Endometrial microvascular endothelial cells (primary cell): Measurements from ENCODE around the gene NCOR1. TPM values are rescaled to one million over a fixed set of nuclear protein-coding genes. Genes with fewer than 3 reads are reported as not detected.
"Not testable (repeated sequence)": the region's sequence is repeated elsewhere in the genome, so short reads cannot be mapped to it uniquely, and the experiment has no call there.

Source experiments
- in situ Hi-C: cut with HindIII; loops from 2 replicates; pipeline ENCODE4 v1.10.0; 2017; ENCODE audit warnings: low sequenced_read_pairs, low pct_unique_long_range_greater_than_20kb; ENCODE audit errors: inconsistent ontology term
- total RNA-seq: library from RNA; depleted of rRNA; stranded (reverse); fragments of >200 nt; gene quantifications from one replicate; pipeline ENCODE4 v1.2.3, GENCODE V29; 2015; ENCODE audit errors: inconsistent ontology term

NCOR1 gene
- total RNA-seq, 1 donor from 2014 or later = 56.9 TPM

DNA sequence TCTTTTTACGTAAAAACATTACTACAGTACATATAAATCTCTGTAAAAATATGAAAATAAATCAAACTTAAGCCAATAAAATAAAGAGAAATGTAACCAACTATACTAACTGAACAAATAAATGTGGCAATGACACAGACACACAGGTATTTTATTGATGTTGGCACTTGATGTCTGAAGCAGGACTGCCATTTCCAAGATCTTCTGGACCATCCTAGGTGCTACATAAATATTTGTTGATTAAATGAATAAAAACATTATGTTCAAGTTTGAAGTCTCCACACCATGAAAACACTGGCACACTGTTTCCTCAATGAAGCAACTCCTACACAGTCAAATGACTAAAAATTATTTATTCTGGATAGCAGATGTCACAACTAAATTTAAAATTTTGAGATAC, 106.9 kb downstream of the NCOR1 start:
- in situ Hi-C loops = no loop called here

DNA sequence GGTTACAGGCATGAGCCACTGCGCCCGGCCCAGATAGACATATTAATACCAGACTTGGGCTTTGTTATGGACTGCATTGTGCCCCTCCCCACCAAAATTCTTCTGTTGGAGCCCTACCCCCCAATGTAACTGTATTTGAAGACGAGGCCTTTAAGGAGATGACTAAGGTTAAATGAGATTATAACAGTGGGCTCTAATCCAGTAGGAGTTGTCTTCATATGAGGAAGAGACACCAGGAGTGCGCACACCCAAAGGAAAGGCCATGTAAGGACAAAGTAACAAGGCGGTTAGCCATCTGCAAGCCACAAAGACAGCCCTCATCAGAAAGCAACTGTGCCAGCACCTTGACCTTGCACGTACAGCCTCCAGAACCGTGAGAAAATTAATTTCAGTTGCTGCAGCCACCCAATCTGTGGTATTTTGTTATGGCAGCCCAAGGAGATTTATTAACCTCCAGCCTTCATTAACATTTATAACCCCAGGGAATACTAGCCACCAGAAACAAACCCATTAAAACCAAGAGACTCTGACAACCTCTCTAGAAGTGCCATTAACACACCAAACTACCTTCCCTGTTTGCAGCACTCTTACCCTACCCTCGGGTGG, 108.1 kb downstream of the NCOR1 start:
- in situ Hi-C loops = no loop called here

DNA sequence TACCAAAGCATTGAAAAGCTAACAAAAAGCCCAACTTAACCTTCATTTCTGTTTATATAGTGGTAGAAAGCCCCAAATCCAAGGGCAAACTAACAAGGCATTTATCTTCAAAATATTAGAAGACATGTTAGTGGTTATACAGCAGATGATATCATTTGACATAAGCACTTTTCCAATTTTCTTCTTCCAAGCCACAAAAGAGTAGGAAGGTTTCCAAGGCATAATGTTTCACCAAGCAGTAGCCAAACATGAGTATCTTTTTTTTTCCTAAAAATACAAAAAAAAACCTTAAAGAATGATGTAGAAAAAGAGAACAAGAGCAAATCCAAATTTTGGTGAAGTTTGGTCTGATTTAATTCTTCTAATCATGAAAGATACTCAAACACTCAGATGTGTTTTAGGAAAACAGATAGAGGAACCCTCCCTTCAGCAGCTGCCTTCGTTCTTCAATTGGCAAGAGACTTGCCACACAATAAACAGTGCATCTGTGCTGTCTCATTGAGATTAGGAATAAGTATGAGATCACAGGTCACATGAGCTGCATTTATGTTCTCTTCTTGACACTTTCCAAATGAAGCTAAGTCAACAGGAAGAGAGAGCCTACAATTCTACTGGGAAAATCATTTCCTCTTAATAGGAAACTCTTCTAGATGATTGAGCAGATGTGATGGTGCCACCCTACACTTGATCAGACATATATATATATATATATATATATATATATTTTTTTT, 109.0 kb downstream of the NCOR1 start:
- in situ Hi-C loops = no loop called here

DNA sequence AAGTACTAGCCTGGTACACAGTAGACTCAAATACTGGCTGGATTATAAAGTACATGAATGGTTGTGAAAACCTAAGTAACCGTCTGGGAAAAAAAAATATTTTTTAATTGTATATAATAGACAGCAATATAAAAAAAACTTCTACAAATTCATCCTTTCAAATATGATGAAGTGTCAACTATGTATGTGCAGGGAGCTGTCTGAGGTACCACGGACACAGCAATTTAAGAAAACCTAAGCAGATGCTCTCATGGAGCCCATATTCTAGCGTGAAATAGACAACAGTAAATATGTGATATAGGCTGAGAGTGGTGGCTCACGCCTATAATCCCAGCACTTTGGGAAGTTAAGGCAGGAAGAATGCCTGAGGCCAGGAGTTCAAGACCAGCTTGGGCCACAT, 111.1 kb downstream of the NCOR1 start:
- in situ Hi-C loops = no loop called here

DNA sequence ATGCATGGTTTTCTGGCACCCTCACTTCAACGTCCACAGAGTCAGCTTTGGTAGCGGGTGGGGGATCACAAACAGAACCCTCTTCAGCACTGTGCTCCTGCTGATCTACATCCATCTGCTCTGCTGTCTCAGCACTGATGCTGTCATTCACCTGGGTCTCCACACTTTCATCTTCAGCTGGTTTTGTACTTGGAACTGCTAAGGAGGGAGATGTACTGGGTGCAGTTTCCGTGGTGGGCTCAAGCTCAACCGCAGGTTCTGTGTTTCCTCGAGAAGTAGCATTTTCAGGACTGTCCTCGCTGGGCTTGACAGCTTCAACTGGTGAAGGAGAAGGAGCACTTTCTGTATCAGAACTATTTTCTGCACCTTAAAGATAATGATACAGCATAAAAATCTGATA, 113.9 kb downstream of the NCOR1 start:
- in situ Hi-C loops = no loop called here

DNA sequence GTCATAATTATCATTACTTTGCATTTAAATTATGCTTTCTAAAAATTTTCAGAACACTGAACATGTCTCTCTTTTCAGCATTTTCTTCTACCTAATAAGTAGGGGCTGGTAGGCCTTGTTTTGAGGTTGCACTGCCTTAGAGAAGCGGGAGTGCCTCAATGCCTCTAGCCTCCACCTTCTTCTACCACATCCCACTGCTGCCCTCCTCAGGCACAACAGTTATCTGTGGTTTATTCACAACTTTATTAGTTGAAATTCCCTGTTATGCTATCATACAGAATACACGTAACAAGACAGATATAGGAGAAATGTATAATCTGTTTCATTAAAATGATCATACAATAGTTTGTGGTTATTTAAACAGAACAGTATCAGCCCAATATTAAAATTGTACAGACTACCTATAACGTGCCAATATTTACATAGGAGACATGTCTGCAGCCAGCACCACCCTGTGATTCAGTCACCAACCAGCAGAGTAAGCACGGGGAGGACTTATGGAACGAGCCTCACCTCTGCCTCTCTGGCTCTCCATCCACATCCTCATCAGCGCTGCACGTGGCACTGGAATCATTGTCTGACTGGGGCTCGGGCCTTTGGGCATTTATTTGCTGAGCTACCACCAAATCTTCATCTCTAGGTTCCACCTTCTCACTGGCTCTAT, 114.5 kb downstream of the NCOR1 start:
- in situ Hi-C loops = no loop called here

DNA sequence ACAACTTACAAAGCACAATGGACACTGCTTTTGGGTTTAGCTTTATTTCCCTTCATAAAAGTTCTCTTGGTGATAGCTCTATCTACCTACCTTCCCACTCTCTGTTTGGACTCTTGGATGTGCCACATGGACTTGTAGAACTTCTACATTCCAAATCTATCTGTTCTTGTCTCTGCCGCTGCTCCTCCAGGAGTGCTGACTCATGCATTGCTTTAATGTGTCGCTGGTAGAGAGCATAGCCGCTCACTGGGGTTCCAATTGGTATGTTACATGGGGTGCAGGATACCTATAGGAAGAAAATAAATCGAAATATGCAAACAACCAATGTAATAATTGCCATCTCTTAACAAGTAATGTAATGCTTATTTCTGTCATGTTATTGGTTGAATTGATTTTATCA, 123.6 kb downstream of the NCOR1 start:
- in situ Hi-C loops = no loop called here

DNA sequence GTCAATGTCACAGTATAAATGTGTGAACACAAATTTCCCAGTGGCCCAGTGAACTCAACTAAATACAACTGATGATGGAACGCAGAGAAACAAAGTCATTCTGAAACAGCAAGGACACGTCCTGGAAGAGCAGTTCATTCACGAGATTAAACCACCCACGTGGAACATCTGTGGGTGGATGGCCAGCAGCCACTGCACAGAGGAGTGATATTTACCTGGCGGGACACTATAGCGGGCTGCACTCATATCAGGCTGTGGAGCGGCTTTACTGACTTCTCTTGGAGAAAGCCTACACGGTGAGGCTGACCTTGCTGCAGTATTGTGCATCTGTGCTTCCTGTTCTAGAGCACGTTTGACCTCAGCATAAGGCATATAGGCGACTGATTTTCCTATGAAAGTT, 128.4 kb downstream of the NCOR1 start:
- in situ Hi-C loops = no loop called here

DNA sequence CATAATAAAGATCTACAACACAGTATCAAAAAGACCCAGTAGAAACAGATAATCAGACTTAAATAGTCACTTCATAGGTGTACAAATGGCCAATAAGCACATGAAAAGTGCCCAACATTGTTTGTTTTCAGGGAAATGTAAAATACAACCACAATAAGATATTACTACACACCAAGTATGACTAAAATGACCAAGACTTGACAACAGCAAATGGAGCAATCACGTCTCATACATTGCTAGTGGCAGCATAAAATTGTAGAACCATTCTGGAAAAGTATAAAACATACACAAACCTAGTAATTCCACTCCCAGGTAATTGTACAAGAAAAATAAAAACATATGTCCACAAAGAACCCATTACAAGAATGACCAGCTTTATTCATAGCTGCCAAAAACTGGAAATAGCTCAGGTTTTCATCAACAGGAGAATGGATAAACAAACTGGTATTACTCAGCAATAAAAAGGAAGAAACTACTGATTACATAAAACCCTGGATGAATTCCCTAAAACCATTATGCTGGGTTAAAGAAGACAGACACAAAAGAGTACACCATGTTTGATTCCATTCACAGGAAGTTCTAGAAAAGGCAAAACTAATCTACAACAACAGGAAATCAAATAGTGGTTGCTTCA, 130.2 kb downstream of the NCOR1 start:
- in situ Hi-C loops = no loop called here

DNA sequence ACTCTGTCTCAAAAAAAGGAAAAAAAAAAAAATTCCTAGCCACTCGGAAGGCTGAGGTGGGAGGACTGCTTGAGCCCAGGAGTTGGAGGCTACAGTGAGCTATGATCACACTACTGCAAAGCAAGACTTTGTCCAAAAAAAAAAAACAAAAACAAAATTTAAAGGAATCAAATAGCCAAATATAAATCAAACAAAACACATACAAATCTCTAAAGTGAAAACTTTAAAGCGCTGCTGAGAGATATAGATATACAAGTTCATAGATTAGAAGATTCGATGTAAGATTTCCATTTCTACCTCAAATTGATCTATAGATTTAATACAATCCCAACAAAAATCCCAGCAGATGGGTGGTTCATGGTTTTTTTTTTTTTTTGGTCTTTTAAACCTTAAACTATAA, 132.1 kb downstream of the NCOR1 start:
- in situ Hi-C loops = no loop called here

DNA sequence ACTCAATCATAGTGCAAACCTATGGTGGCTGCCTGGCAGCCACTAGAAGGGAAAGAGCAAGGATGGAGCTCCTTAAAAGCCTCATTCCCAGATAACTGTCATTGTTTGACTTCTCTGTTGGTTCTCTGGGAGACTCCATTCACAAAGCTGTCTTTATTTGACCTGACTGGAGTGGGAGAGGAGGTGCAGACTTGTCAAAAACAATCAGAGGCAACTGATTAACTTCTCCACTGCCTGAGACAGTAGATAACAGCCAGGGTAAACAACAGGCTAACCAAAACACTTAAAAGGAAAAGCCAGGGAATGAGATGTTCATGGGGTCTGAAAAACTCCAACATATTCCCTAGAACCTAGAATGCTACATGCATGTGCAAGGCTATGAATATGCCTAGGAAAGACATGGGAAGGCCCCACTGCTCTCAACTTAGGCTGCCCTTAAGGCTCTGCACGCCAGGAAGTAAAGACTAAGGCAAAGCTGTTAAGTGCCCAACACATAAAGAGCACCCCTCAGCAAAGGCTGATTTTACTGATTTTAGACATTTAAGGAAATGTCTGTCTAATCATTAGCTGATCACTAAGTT, 133.7 kb downstream of the NCOR1 start:
- in situ Hi-C loops = no loop called here

DNA sequence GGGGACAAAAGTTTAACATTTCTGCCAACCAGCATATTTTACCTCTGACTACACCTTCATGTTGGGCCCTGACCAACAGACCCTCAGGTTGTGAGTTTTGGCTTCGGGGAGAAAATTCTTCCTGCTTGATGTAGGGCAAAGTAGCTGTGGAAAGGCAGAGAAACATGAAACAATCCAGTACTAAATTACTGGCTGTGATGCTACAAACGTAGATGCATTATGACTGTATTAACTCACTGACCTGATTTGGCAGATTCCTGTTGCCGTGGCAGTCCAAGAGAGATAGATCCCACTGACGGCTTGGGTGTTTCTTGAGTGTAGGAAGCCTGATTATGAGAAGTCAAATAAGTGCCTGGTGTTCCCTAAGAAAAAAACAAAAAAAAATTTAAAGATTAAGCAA, 135.0 kb downstream of the NCOR1 start:
- in situ Hi-C loops = no loop called here

DNA sequence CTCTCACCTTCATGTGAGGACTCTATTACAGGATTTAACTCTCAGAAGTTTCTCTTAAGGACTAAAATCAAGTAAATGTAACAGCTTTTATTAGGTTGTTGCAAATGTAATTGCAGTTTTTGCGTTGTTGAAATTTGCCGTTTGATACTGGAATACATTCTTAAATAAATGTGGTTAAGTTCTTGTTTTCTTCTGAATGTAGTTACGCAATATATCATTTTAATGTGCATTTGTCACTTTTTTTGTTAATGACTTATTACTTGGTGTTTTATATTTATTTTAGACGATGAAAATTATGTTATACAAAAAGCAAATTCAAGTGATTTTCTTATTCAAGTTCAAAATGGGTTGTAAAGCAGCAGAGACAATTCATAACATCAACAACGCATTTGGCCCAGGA, 139.4 kb downstream of the NCOR1 start:
- in situ Hi-C loops = no loop called here

DNA sequence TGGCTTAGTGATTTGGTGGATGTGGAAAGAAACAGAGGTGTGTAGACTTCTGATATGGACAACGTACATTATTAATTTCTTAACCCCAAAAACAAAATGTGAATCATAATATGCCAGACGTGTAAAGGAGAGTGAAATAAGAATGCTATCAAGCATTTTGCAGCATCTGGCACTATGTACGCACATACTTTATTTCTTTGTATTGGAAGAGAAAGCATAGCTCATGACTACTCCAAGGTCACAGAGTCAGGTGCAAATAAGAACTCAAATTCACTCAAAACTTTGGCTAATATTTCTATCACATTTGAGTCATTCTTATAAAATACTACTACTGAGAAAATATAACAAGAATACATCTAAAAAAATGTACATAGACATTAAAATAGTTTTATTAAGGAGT, 140.9 kb downstream of the NCOR1 start:
- in situ Hi-C loops = no loop called here

DNA sequence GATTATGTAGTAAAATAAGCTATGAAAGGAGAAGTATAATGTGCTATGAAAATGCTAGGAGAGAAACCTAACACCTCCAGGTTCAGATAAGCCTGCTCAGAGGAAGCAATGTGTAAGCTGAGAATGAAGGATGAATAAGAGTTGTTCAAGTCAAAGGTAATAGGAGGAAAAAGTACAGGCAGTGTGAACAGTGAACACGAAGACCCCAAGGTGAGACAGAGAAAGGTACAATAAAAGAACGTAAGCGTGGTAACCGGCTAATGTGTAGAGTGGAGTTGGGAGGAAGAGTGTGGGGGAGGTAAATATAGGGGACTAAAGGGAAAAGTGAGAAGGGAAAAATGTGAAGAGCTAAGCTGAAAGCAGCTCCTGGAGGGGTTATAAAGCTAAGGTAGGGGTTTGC, 141.5 kb downstream of the NCOR1 start:
- in situ Hi-C loops = no loop called here

DNA sequence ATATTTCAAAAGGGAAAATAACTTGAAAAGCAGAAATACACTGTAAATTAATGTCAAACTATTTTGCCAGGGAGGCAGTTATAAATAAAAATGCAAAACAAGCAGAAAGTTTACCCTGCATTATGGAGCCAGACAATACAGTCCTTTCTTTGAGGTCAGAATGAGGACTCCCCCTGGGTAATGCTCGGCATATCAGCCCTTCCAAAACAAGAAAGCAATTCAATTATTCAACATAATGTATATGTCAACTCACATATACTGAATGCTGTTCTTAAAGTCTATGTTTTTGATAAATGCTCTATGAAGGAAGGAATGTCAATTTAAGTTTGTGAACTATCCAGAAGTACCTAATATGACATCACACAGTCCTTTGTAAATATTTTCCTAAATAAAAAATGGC, 143.3 kb downstream of the NCOR1 start:
- in situ Hi-C loops = no loop called here

DNA sequence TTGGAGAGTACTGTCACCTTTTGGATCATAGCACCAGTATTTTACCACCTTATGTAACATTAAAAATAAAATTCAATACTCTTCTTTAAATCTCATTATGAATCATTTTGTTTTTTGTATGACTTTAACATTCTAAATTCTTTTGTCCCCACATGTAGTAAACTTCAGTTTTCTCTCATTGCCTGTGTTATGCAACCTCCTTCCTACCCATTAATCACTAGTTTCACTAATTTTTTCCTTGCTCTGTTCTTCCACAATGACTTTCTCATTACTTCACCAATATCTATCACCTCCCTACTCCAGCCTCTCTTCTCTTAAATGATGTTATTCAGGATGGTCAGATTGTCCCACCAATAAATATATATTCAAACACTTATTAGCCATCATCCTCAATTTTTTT, 147.0 kb downstream of the NCOR1 start:
- in situ Hi-C loops = no loop called here

DNA sequence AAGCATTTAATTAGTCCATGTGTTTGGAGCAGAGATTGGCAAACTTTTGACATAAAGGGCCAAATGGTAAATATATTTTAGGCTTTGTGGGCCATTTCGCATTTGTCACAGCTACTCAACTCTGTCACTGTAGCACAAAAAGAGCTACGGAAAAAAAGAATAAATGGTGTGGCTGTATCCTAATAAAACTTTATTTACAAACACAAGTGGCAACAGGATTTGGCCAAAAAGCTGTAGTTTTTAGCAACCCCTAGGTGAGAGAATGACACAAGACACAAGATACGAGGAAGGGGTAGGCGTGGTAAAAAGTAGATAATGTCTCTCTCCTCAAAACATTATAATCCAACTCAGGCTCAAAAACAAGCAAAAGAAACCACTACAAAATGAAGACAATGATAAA, 149.2 kb downstream of the NCOR1 start:
- in situ Hi-C loops = no loop called here

DNA sequence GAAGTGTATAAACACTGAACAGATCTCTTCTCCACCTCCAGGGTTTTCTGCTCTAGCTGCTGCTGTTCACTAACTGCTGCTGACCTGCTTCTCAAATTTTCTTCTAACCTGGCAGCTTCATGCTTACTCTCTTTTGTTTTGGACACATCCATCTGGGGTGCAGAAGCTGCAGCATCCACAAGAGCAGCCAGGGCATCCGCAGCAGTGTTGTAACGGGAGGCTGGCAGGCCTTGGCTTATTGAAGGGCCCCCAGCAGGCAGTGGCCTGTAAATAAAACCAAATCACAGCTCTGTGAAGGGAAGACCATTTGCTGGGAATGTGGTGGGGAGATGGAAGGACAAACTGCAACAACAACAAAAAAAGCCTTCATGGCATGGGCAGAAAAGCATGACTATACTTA, 153.7 kb downstream of the NCOR1 start:
- in situ Hi-C loops = no loop called here

DNA sequence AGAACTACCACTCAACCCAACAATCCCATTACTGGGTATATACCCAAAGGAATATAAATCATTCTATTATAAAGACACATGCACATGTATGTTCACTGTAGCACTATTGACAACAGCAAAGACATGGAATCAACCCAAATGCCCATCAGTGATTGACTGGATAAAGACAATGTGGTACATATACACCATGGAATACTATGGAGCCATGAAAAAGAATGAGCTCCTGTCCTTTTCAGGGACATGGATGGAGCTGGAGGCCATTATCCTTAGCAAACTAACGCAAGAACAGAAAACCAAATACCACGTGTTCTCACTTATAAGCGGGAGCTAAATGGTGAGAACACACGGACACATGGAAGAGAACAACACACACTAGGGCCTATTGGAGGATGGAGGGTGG, 160.2 kb downstream of the NCOR1 start:
- in situ Hi-C loops = not testable (repeated sequence)
